NCI-H524 treated with DMSO at 0.1 percent for 48 hours (cell line): ENCODE measurements around the gene MEAF6.
"Not testable (repeated sequence)": the region's sequence is repeated elsewhere in the genome, so short reads cannot be mapped to it uniquely, and the experiment has no call there.

Source experiments
- DNase-seq: peaks from one replicate; lab custom pipeline; 2025; lab: John Stamatoyannopoulos, UW

MEAF6 gene

GRCh38 chr1:37532418-37533156 is 18.0 kb upstream of the MEAF6 start:
- not testable (repeated sequence) for DNase-seq

DNA sequence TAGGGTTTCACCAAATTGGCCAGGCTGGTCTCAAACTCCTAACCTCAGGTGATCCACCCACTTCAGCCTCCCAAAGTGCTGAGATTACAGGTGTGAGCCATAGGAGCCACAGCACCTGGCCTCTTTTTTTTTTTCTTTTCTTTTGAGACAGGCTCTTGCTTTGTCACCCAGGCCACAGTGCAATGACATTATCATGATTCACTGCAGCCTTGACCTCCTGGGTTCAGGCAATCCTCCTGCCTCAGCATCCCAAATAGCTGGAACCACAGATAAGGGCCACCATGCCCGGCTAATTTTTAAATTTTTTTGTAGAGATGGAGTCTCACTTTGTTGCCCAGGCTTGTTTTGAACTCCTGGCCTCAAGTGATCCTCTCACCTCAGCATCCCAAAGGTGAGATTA is 15.3 kb upstream of the MEAF6 start:
- not testable (repeated sequence) for DNase-seq

GRCh38 chr1:37519613-37520012 is 5.0 kb upstream of the MEAF6 start:
- DNase-seq: no peak

GRCh38 chr1:37518929-37519328 is 4.4 kb upstream of the MEAF6 start:
- DNase-seq: not testable (repeated sequence)

DNA sequence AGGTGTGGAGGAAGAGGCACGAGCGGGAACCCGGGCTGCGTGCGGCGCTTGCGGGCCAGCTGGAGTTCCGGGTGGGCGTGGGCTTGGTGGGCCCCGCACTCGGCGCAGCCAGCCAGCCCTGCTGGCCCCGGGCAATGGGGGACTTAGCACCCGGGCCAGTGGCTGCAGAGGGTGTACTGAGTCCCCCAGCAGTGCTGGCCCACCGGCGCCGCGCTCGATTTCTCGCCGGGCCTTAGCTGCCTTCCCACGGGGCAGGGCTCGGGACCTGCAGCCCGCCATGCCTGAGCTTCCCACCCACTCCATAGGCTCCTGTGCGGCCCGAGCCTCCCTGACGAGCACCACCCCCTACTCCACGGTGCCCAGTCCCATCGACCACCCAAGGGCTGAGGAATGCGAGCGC is 3.7 kb upstream of the MEAF6 start:
- DNase-seq: not testable (repeated sequence)

GRCh38 chr1:37517569-37517968 is 3.0 kb upstream of the MEAF6 start:
- DNase-seq: no peak

- DNase-seq: no peak
Observed at GRCh38 chr1:37515185-37516034, 844 bp upstream of the MEAF6 start.

GRCh38 chr1:37513795-37514349 is 694 bp downstream of the MEAF6 start:
- DNase-seq: peak; percentile 5

GRCh38 chr1:37509181-37509580 is 5.4 kb downstream of the MEAF6 start:
- no peak for DNase-seq

DNA sequence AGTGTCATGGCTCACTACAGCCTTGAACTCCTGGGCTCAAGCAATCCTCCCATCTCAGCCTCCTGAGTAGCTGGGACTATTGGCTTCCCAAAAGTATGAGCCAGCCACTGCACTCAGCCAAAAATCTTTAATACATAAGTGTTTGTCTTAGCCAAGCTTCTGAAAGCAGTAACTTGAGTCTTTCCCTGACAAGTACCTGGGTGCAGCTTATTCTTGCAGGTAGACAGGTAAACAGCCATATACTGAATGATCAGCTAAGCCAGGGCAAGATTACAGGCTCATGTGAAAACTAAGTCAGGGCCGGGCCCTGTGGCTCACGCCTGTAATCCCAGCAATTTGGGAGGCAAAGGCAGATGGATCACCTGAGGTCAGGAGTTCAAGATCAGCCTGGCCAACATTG is 7.8 kb downstream of the MEAF6 start:
- DNase-seq: no peak

GRCh38 chr1:37502791-37503190 is 11.8 kb downstream of the MEAF6 start:
- not testable (repeated sequence) for DNase-seq

GRCh38 chr1:37502104-37502503 is 12.5 kb downstream of the MEAF6 start:
- no peak for DNase-seq

GRCh38 chr1:37501661-37502060 is 12.9 kb downstream of the MEAF6 start:
- no peak for DNase-seq

DNA sequence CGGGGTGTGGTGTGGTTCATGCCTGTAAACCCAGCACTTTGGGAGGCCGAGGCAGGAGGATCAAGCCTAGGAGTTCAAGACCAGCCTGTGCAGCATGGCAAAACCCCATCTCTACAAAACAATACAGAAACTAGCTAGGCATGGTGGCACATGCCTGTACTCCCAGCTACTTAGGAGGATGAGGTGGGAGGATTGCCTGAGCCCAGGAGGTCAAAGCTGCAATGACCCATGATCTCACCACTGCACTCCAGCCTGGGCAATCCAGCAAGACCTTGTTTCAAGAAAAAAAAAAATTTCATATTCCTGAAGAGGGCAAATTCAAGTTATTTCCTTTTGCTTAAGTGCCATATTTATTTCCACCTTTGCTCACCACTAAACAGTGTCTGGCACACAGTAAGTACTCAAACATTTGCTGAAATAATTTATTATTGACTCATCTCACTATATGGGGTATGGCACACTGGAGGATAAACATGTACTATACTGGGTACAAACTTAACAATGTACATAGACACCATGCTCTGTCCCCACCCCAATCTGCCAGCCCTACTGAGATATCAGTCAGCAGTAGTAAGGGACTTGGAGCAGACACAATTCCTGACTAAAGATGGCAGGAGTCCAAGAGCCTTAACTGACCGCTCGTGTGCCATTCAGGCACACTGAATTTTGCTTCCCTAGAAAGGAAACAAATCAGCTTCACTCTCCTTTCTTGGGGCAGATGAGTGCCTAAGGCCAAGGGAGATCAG is 15.5 kb downstream of the MEAF6 start:
- no peak for DNase-seq

GRCh38 chr1:37497832-37498231 is 16.7 kb downstream of the MEAF6 start:
- DNase-seq: no peak

- DNase-seq: no peak
Observed at GRCh38 chr1:37495875-37496274, 18.7 kb downstream of the MEAF6 start.

DNA sequence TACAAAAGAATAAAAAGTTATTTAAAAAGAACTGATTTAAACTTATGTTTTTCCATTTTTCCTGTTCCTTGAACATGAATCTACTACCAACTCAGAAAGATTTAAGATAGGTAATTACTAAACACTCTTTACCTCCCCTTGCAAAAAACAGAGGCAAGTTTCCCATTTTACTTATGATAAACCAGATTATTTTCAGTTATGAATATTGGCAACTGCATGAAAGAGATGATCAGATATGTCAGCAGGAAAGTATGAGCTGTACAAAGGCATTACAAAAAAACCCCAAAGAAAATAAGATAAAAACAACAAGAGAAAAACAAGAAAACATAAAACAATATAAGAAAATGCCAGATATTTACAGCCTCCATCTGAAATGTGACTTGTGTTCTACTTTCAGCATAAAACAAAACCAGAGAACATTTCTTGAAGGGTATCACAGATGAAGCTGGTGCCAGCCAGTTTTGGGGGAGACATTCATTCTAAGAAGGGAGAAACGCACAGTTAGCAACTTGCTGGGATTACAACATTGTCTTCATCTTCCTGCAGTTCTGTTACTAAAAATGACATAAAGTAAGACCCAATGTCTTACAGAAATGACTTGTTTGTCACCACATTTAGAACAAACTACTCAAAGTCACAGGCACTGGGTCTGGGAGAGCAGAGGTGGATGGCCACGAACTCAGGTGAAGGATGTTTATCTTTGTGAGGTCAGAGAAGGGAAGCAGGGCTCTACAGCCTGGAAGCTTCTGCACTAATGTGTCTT is 21.0 kb downstream of the MEAF6 start:
- no peak for DNase-seq

GRCh38 chr1:37487619-37487984 is 27.0 kb downstream of the MEAF6 start:
- no peak for DNase-seq

DNA sequence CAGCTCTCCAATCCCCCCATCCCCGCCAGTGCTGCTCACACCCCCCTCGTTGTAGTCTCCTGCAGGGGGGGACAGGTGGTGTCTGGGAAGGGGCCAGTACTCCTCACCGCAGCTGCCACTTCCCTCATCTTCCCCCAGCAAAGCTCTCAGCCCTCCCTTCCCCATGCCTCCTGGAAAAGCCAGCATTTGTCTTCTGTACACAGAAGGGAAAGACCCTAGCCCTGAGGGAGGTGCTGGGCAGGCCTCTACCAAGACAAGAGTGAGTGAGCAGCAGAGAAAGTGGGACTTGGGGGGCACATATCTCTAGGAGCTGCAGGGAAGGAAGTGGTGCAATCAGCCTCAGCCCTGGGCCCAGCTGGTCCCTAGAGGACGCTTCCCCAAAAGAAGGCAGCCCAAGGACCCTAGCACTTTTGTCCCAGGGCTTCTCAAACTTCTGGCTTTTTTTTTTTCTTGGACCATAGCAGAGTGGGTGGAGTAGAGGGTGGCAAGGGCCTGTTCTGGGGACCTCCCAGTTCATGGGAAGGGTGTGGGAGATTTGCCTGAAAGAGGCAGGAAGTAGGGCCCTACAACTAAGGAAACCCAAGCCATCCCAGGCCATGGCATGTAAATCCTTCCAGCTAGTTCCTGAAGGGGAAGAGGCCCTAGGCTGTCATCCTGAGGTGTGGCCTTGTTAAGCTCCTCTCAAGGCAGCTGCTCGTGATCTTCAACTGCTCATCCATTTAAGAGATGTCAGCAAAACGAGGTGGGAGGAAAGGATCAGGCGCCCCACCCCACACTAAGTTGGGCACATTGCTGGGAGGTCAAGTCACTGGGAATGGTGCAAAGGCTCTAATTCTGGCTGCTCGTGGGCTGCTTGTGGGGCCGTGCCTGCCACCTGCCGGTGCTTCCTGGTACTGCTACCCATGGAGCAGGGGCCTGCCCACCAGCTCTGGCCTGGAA is 27.6 kb downstream of the MEAF6 start:
- DNase-seq: peak; percentile 23

- DNase-seq: no peak
Observed at GRCh38 chr1:37485902-37486679, 28.5 kb downstream of the MEAF6 start.
